Measurements from ENCODE around the gene MTA1. TPM values are rescaled to one million over a fixed set of nuclear protein-coding genes. Genes with fewer than 3 reads are reported as not detected.

The MTA1 gene
- total and polyA plus RNA-seq, 4 donors = 3.7 to 28.1 (median 21.0) TPM

- TF ChIP-seq RXRA (IDR thresholded peaks at IDR 0.05) (no peak), NR2F2 (IDR thresholded peaks at IDR 0.05) (no peak), JUND (IDR thresholded peaks at IDR 0.05) (no peak), FOXA1 (IDR thresholded peaks at IDR 0.05) (no peak), CTCF (IDR thresholded peaks at IDR 0.05; ENCODE audit: low read depth, low read length, missing input control) (no peak), HNF4A (conservative IDR thresholded peaks at IDR 0.05) (no peak), REST (IDR thresholded peaks at IDR 0.05) (no peak), SP1 (IDR thresholded peaks at IDR 0.05) (no peak), GABPA (IDR thresholded peaks at IDR 0.05 in 1 of 2, conservative IDR thresholded peaks at IDR 0.05 in 1 of 2) (no peak), FOXA2 (IDR thresholded peaks at IDR 0.05) (no peak), ATF3 (IDR thresholded peaks at IDR 0.05) (no peak), RAD21 (IDR thresholded peaks at IDR 0.05) (no peak), ZBTB33 (IDR thresholded peaks at IDR 0.05) (no peak), EGR1 (IDR thresholded peaks at IDR 0.05; ENCODE audit: low read depth in 2 of 2) (no peak), YY1 (IDR thresholded peaks at IDR 0.05) (no peak), HNF4G (IDR thresholded peaks at IDR 0.05) (no peak), TAF1 (conservative IDR thresholded peaks at IDR 0.05) (no peak), MAX (IDR thresholded peaks at IDR 0.05) (no peak)
- 98% methylated on average over 10 of the region's 10 CpGs for WGBS
- no peaks in the 10 kb centered on the region for H3K9me3 ChIP-seq (ENCODE audit: control insufficient read depth in 4 of 4, low read length in 3 of 4)
Measured at GRCh38 chr14:105427412-105427811, 7.8 kb downstream of the MTA1 start.

More at GRCh38 chr14:105427412-105427811, 7.8 kb downstream of the MTA1 start:
- Histone ChIP-seq H3K4me3 (ENCODE audit: low read depth in 1 of 3, low read length in 3 of 3) (no peak overlapping the region), H3K9ac (ENCODE audit: low read depth in 1 of 2, low read length in 2 of 2) (no peak overlapping the region), H3K4me1 (ENCODE audit: control insufficient read depth in 4 of 4, insufficient read depth in 4 of 4, low read length in 3 of 4) (peaks cover 3 to 18% (median 8%) of the 10 kb centered on the region in 4 donors), H3K36me3 (ENCODE audit: control insufficient read depth in 4 of 4, insufficient read depth in 3 of 4, low read depth in 1 of 4, low read length in 3 of 4) (peaks cover 0 to 6% (median 2%) of the 10 kb centered on the region in 4 donors), H3K27ac (ENCODE audit: low read depth in 1 of 2, low read length in 2 of 2) (no peak overlapping the region), H3K27me3 (ENCODE audit: control insufficient read depth in 4 of 4, insufficient read depth in 4 of 4, low read length in 3 of 4) (no peaks in the 10 kb centered on the region)
- DNase-seq (ENCODE audit: low spot score) = no peak
